Gastrocnemius medialis (tissue), 4 donors: ENCODE measurements around the gene CACNA1G. TPM values are rescaled to one million over a fixed set of nuclear protein-coding genes. Genes with fewer than 3 reads are reported as not detected.

Experiments used
- ATAC-seq, 2 donors: fragments of 150-250 bp; one replicate each; pipeline ENCODE4 v1.9.1; 2016
- DNase-seq, 2 donors: peaks; one replicate each; pipeline ENCODE4 v3.0.0-alpha.2; 2019
- H3K27ac ChIP-seq, 4 donors: fragments of 200-600 bp; sonication (generic); 1 replicate in 1 of 4; 2 replicates in 3 of 4; pipeline ENCODE4 v1.5.1; 2016 to 2018; ENCODE audit warnings: mild to moderate bottlenecking in 2 of 4, moderate library complexity in 1 of 4
- H3K27me3 ChIP-seq, 3 donors: fragments of 200-600 bp; sonication (generic) in 2 of 3; 1 replicate in 1 of 3; 2 replicates in 2 of 3; pipeline versions ENCODE4 v1.5.1 to v1.6.0; 2016 to 2019; ENCODE audit warnings: mild to moderate bottlenecking in 1 of 3, moderate library complexity in 1 of 3
- H3K36me3 ChIP-seq, 2 donors: fragments of 200-600 bp; sonication (generic) in 1 of 2; one replicate each; pipeline ENCODE4 v1.5.1; 2017 to 2018
- H3K4me1 ChIP-seq, 2 donors: fragments of 200-600 bp; sonication (generic) in 1 of 2; one replicate each; pipeline ENCODE4 v1.5.1; 2016 to 2017; ENCODE audit warnings: mild to moderate bottlenecking in 2 of 2
- H3K4me3 ChIP-seq, 4 donors: fragments of 200-600 bp; sonication (generic) in 3 of 4; 1 replicate in 1 of 4; 2 replicates in 3 of 4; pipeline ENCODE4 v1.5.1; 2016 to 2019; ENCODE audit warnings: mild to moderate bottlenecking in 2 of 4
- H3K9me3 ChIP-seq, 3 donors: fragments of 200-600 bp; sonication (generic) in 2 of 3; 1 replicate in 1 of 3; 2 replicates in 2 of 3; pipeline ENCODE4 v1.5.1; 2016 to 2019
- POLR2A ChIP-seq, 2 donors: fragments of 450-650 bp; IDR thresholded peaks; one replicate each; pipeline ENCODE4 v1.6.1; 2017; ENCODE audit warnings: antibody characterized with exemption in 2 of 2, mild to moderate bottlenecking in 2 of 2, moderate library complexity in 2 of 2
- in situ Hi-C, 4 donors: fragments of 200-750 bp; cut with MboI; loops; one replicate each; pipeline versions ENCODE4 v1.15.0 to v1.8.0; 2017; ENCODE audit warnings: low sequenced_read_pairs in 4 of 4
- intact Hi-C: fragments of 100-400 bp; cut with DNase I; formaldehyde crosslinking; loops from one replicate; pipeline ENCODE4 v1.15.1; 2023; ENCODE audit warnings: low total_unique reads
- total RNA-seq, 4 donors: library from RNA; depleted of rRNA; stranded (reverse); fragments of >200 nt; gene quantifications; one replicate each; pipeline versions ENCODE4 v1.1.0 to v1.2.3, GENCODE V29; 2016
- TF ChIP-seq, protein P1 (sequence below), 5 experiments: fragments of 450-650 bp in 3 of 5; fragments of 200-600 bp in 2 of 5; sonication (generic) in 2 of 5; IDR thresholded peaks in 4 of 5; conservative IDR thresholded peaks in 1 of 5; 1 replicate in 4 of 5; 2 replicates in 1 of 5; pipeline ENCODE4 v1.5.1; 2016 to 2019; ENCODE audit warnings: antibody characterized with exemption in 5 of 5, mild to moderate bottlenecking in 3 of 5, moderate library complexity in 3 of 5

The CACNA1G gene
- total RNA-seq, 4 donors from 2014 or later, result 0.09 to 0.10 TPM; not detected in 2

DNA sequence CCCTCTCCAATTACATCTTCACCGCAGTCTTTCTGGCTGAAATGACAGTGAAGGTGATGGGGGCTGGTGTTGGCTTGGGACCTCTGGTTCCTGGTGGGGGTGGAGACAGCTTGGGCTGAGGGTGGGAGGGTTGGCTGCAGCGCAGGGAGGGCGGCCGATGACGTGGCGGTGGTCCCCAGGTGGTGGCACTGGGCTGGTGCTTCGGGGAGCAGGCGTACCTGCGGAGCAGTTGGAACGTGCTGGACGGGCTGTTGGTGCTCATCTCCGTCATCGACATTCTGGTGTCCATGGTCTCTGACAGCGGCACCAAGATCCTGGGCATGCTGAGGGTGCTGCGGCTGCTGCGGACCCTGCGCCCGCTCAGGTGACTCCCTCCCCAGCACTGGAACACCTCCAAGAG, 42.3 kb downstream of the CACNA1G start:
- H3K27ac ChIP-seq, result no peak overlapping the region
- no peak for ATAC-seq
- in situ Hi-C loops, result no loop called here
- no peaks in the 10 kb centered on the region for H3K9me3 ChIP-seq
- peaks cover 8% of the 10 kb centered on the region in 2 donors for H3K4me1 ChIP-seq
- H3K27me3 ChIP-seq, result peaks cover 0 to 8% (median 0%) of the 10 kb centered on the region in 3 donors
- DNase-seq, result no peak
- H3K36me3 ChIP-seq, result no peaks in the 10 kb centered on the region
- TF ChIP-seq, protein P1, sequence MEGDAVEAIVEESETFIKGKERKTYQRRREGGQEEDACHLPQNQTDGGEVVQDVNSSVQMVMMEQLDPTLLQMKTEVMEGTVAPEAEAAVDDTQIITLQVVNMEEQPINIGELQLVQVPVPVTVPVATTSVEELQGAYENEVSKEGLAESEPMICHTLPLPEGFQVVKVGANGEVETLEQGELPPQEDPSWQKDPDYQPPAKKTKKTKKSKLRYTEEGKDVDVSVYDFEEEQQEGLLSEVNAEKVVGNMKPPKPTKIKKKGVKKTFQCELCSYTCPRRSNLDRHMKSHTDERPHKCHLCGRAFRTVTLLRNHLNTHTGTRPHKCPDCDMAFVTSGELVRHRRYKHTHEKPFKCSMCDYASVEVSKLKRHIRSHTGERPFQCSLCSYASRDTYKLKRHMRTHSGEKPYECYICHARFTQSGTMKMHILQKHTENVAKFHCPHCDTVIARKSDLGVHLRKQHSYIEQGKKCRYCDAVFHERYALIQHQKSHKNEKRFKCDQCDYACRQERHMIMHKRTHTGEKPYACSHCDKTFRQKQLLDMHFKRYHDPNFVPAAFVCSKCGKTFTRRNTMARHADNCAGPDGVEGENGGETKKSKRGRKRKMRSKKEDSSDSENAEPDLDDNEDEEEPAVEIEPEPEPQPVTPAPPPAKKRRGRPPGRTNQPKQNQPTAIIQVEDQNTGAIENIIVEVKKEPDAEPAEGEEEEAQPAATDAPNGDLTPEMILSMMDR (IDR thresholded peaks at IDR 0.05 in 4 of 5, conservative IDR thresholded peaks at IDR 0.05 in 1 of 5), result no peak
- no peak for TF ChIP-seq POLR2A (IDR thresholded peaks at IDR 0.05)
- no peak overlapping the region for H3K4me3 ChIP-seq
- intact Hi-C loops, result no loop called here

DNA sequence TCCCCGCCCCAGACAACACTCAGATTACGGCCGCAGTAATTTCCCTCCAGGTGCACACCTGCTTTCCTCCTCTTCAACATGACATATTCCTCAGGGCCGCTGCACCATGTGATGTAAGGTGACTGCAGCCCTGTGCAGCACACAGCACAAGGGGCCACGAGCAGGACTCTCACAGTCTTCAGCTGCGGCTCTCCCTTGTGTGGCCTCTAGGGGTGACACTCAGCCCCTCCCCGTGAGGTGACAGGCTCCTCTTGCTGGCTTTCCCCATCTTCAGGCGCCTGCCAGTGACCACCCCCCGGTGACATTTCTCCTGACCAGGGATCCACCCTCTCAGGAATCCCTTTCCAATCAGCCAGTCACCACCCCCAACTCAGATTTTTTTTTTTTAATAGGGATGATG, 42.8 kb downstream of the CACNA1G start:
- Histone ChIP-seq H3K27me3 (peaks cover 0 to 8% (median 0%) of the 10 kb centered on the region in 3 donors), H3K4me1 (peaks cover 8% of the 10 kb centered on the region in 2 donors), H3K4me3 (no peak overlapping the region), H3K27ac (no peak overlapping the region), H3K9me3 (no peaks in the 10 kb centered on the region), H3K36me3 (no peaks in the 10 kb centered on the region)
- in situ Hi-C loops (no loop called here), intact Hi-C loops (no loop called here)
- no peak for DNase-seq
- TF ChIP-seq POLR2A (IDR thresholded peaks at IDR 0.05), result no peak
- TF ChIP-seq, protein P1 (IDR thresholded peaks at IDR 0.05 in 4 of 5, conservative IDR thresholded peaks at IDR 0.05 in 1 of 5), result no peak
- no peak for ATAC-seq

DNA sequence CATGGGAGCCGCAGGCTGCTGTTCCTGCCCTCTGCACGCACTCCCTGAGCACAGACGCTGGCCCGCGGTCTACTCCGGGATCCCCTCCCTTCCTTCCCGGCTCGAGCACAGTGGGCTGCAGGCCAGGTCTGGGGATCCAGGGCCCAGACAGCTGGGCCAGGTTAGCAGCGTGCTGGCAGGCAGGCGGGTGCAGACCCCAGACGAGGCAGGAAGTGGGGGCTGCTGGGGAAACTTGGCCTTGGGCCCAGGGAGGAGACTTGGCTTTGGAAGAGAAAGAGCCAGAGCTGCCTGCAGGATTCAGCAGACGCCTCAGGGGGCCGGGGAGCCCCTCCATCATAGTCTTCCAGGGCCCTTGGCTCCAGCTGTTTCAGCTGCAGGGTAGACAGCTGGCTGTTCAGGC, 44.0 kb downstream of the CACNA1G start:
- intact Hi-C loops, result no loop called here
- H3K27me3 ChIP-seq, result peaks cover 0 to 8% (median 0%) of the 10 kb centered on the region in 3 donors
- no peak overlapping the region for H3K4me3 ChIP-seq
- no peaks in the 10 kb centered on the region for H3K9me3 ChIP-seq
- peaks cover 8% of the 10 kb centered on the region in 2 donors for H3K4me1 ChIP-seq
- no peak overlapping the region for H3K27ac ChIP-seq
- no peak for TF ChIP-seq POLR2A (IDR thresholded peaks at IDR 0.05)
- TF ChIP-seq, protein P1 (IDR thresholded peaks at IDR 0.05 in 4 of 5, conservative IDR thresholded peaks at IDR 0.05 in 1 of 5), result no peak
- DNase-seq, result no peak
- no peaks in the 10 kb centered on the region for H3K36me3 ChIP-seq
- in situ Hi-C loops, result no loop called here
- ATAC-seq, result peak in 1 of 2 donors; percentile 31

DNA sequence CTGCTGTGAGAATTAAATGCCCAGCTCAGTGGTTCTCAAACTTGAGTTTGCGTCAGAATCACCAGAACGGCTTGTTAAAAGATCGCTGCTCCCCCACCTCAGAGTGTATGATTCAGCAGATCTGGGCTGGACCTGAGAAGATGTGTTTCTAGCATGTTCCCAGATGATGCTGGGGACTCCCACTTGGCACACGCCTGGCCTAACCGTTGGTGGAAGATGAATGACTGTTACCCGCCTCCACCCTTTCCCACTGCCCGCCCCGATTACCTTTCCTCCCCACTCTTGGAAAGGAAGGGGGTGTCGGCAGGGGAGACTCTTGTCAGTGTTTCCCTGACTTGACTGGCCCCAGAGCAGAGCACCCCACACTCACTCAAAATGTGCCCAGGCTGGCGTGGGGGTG, 44.9 kb downstream of the CACNA1G start:
- H3K27me3 ChIP-seq, result peaks cover 0 to 8% (median 0%) of the 10 kb centered on the region in 3 donors

More for the DNA sequence above, 44.9 kb downstream of the CACNA1G start:
- Histone ChIP-seq H3K4me3 (no peak overlapping the region), H3K27ac (no peak overlapping the region), H3K4me1 (peaks cover 8% of the 10 kb centered on the region in 2 donors), H3K36me3 (no peaks in the 10 kb centered on the region), H3K9me3 (no peaks in the 10 kb centered on the region)
- no peak for ATAC-seq
- TF ChIP-seq, protein P1 (IDR thresholded peaks at IDR 0.05 in 4 of 5, conservative IDR thresholded peaks at IDR 0.05 in 1 of 5), result no peak
- TF ChIP-seq POLR2A (IDR thresholded peaks at IDR 0.05), result no peak
- DNase-seq, result no peak
- intact Hi-C loops, result no loop called here
- in situ Hi-C loops, result no loop called here
